ENCODE results near the gene GOLGA1. TPM values are rescaled to one million over a fixed set of nuclear protein-coding genes. Genes with fewer than 3 reads are reported as not detected.

The GOLGA1 gene
- total RNA-seq, 1 experiment from 2014 or later = 9.6 TPM

DNA sequence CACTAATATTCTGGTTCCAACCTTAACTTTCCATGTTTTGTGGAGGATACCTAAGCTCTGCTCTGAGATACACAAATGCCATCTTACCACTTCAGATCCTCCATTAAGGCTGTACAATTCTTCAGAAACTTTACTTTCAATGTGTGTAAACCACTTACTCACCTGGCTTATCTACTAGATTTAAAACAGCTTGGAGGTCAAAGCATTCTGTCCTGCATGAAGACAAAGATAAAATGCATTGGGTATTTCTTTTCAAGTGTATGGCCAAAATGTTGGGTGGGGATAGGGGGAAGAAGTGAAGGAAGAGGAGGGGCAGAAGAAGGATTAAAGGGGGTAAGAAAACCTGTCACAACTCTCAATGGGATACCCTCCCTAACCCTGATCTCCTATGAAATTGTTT is 939 bp downstream of the GOLGA1 start (continued):
- TF ChIP-seq, protein P1, sequence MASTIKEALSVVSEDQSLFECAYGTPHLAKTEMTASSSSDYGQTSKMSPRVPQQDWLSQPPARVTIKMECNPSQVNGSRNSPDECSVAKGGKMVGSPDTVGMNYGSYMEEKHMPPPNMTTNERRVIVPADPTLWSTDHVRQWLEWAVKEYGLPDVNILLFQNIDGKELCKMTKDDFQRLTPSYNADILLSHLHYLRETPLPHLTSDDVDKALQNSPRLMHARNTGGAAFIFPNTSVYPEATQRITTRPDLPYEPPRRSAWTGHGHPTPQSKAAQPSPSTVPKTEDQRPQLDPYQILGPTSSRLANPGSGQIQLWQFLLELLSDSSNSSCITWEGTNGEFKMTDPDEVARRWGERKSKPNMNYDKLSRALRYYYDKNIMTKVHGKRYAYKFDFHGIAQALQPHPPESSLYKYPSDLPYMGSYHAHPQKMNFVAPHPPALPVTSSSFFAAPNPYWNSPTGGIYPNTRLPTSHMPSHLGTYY (CRISPR knock-in tag; IDR thresholded peaks at IDR 0.05) = no peak
- TF ChIP-seq, protein P2, sequence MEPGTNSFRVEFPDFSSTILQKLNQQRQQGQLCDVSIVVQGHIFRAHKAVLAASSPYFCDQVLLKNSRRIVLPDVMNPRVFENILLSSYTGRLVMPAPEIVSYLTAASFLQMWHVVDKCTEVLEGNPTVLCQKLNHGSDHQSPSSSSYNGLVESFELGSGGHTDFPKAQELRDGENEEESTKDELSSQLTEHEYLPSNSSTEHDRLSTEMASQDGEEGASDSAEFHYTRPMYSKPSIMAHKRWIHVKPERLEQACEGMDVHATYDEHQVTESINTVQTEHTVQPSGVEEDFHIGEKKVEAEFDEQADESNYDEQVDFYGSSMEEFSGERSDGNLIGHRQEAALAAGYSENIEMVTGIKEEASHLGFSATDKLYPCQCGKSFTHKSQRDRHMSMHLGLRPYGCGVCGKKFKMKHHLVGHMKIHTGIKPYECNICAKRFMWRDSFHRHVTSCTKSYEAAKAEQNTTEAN (CRISPR knock-in tag; IDR thresholded peaks at IDR 0.05) = no peak
- TF ChIP-seq, protein P3, sequence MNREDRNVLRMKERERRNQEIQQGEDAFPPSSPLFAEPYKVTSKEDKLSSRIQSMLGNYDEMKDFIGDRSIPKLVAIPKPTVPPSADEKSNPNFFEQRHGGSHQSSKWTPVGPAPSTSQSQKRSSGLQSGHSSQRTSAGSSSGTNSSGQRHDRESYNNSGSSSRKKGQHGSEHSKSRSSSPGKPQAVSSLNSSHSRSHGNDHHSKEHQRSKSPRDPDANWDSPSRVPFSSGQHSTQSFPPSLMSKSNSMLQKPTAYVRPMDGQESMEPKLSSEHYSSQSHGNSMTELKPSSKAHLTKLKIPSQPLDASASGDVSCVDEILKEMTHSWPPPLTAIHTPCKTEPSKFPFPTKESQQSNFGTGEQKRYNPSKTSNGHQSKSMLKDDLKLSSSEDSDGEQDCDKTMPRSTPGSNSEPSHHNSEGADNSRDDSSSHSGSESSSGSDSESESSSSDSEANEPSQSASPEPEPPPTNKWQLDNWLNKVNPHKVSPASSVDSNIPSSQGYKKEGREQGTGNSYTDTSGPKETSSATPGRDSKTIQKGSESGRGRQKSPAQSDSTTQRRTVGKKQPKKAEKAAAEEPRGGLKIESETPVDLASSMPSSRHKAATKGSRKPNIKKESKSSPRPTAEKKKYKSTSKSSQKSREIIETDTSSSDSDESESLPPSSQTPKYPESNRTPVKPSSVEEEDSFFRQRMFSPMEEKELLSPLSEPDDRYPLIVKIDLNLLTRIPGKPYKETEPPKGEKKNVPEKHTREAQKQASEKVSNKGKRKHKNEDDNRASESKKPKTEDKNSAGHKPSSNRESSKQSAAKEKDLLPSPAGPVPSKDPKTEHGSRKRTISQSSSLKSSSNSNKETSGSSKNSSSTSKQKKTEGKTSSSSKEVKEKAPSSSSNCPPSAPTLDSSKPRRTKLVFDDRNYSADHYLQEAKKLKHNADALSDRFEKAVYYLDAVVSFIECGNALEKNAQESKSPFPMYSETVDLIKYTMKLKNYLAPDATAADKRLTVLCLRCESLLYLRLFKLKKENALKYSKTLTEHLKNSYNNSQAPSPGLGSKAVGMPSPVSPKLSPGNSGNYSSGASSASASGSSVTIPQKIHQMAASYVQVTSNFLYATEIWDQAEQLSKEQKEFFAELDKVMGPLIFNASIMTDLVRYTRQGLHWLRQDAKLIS (CRISPR knock-in tag; IDR thresholded peaks at IDR 0.05; ENCODE audit: borderline replicate concordance) = no peak
- TF ChIP-seq, protein P4, sequence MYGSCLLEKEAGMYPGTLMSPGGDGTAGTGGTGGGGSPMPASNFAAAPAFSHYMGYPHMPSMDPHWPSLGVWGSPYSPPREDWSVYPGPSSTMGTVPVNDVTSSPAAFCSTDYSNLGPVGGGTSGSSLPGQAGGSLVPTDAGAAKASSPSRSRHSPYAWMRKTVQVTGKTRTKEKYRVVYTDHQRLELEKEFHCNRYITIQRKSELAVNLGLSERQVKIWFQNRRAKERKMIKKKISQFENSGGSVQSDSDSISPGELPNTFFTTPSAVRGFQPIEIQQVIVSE (CRISPR knock-in tag; IDR thresholded peaks at IDR 0.05; ENCODE audit: borderline replicate concordance) = no peak

DNA sequence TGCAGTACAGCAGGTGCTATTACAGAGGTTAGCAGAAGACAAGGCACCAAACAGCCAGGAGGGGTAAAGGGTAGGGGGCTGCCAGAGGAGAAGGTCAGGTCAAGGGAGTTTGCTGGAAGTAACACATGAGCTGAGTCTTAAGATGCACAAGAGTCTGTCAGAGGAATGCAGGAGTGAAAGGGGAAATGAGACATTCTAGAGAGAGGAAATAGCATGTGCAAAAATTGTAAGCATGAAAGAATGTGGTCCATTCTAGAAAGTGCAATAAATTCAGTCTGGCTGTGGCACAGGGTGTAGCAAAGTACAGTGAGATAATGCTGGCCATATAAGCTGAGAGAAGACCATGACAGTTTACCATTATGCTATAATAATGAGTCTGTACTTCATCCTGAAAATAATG is 6.6 kb downstream of the GOLGA1 start:
- DNase-seq (ENCODE audit: low spot score) (no peak), ATAC-seq (no peak)
- Mint-ChIP-seq H3K9me3 (no peaks in the 10 kb centered on the region), H3K4me3 (no peak overlapping the region), H3K27me3 (ENCODE audit: low read depth) (no peaks in the 10 kb centered on the region), H3K4me1 (no peaks in the 10 kb centered on the region), H3K36me3 (peaks cover 2% of the 10 kb centered on the region; the same call in 1 of the 2 replicates), H3K27ac (no peak overlapping the region)
- ChIA-PET POLR2A (no interaction called here), CTCF (interaction anchor here (0.5 kb wide), 1 partner anchor 47 kb away, joined by 3 read pairs; no protein-coding TSS in a partner anchor)
- TF ChIP-seq, protein P5, sequence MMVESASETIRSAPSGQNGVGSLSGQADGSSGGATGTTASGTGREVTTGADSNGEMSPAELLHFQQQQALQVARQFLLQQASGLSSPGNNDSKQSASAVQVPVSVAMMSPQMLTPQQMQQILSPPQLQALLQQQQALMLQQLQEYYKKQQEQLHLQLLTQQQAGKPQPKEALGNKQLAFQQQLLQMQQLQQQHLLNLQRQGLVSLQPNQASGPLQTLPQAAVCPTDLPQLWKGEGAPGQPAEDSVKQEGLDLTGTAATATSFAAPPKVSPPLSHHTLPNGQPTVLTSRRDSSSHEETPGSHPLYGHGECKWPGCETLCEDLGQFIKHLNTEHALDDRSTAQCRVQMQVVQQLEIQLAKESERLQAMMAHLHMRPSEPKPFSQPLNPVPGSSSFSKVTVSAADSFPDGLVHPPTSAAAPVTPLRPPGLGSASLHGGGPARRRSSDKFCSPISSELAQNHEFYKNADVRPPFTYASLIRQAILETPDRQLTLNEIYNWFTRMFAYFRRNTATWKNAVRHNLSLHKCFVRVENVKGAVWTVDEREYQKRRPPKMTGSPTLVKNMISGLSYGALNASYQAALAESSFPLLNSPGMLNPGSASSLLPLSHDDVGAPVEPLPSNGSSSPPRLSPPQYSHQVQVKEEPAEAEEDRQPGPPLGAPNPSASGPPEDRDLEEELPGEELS (CRISPR knock-in tag; IDR thresholded peaks at IDR 0.05) = no peak
- TF ChIP-seq ZNF423 (CRISPR knock-in tag; IDR thresholded peaks at IDR 0.05) (no peak), TP53 (CRISPR knock-in tag; IDR thresholded peaks at IDR 0.05) (no peak), ZNF396 (CRISPR knock-in tag; IDR thresholded peaks at IDR 0.05; ENCODE audit: borderline replicate concordance) (no peak), ZNF121 (CRISPR knock-in tag; IDR thresholded peaks at IDR 0.05) (no peak), GABPB1 (CRISPR knock-in tag; IDR thresholded peaks at IDR 0.05) (no peak), FOXP1 (CRISPR knock-in tag; IDR thresholded peaks at IDR 0.05; ENCODE audit: borderline replicate concordance) (no peak), ZNF232 (CRISPR knock-in tag; IDR thresholded peaks at IDR 0.05) (no peak), TCF7 (CRISPR knock-in tag; IDR thresholded peaks at IDR 0.05; ENCODE audit: low read depth) (no peak), SP1 (CRISPR knock-in tag; conservative IDR thresholded peaks at IDR 0.05) (no peak), NFYB (CRISPR knock-in tag; conservative IDR thresholded peaks at IDR 0.05; ENCODE audit: low read depth) (no peak)
- TF ChIP-seq, protein P6, sequence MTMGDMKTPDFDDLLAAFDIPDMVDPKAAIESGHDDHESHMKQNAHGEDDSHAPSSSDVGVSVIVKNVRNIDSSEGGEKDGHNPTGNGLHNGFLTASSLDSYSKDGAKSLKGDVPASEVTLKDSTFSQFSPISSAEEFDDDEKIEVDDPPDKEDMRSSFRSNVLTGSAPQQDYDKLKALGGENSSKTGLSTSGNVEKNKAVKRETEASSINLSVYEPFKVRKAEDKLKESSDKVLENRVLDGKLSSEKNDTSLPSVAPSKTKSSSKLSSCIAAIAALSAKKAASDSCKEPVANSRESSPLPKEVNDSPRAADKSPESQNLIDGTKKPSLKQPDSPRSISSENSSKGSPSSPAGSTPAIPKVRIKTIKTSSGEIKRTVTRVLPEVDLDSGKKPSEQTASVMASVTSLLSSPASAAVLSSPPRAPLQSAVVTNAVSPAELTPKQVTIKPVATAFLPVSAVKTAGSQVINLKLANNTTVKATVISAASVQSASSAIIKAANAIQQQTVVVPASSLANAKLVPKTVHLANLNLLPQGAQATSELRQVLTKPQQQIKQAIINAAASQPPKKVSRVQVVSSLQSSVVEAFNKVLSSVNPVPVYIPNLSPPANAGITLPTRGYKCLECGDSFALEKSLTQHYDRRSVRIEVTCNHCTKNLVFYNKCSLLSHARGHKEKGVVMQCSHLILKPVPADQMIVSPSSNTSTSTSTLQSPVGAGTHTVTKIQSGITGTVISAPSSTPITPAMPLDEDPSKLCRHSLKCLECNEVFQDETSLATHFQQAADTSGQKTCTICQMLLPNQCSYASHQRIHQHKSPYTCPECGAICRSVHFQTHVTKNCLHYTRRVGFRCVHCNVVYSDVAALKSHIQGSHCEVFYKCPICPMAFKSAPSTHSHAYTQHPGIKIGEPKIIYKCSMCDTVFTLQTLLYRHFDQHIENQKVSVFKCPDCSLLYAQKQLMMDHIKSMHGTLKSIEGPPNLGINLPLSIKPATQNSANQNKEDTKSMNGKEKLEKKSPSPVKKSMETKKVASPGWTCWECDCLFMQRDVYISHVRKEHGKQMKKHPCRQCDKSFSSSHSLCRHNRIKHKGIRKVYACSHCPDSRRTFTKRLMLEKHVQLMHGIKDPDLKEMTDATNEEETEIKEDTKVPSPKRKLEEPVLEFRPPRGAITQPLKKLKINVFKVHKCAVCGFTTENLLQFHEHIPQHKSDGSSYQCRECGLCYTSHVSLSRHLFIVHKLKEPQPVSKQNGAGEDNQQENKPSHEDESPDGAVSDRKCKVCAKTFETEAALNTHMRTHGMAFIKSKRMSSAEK (CRISPR knock-in tag; IDR thresholded peaks at IDR 0.05; ENCODE audit: borderline replicate concordance) = no peak
- TF ChIP-seq, protein P3 (CRISPR knock-in tag; IDR thresholded peaks at IDR 0.05; ENCODE audit: borderline replicate concordance) = no peak
- TF ChIP-seq, protein P2 (CRISPR knock-in tag; IDR thresholded peaks at IDR 0.05) = no peak

All from WTC11 (cell line).